Coronary artery (tissue), 2 donors: ENCODE results near the gene PEBP1.
A peak's percentile ranks its signal among the peaks of the same experiment; 100 is the strongest.

Experiments
- DNase-seq: peaks from one replicate; pipeline ENCODE4 v3.0.0-alpha.2; 2017; ENCODE audit warnings: low spot score
- H3K27ac ChIP-seq, 2 donors: fragments of 200-600 bp; sonication (generic); one replicate each; pipeline ENCODE4 v1.5.1; 2016 to 2019
- H3K4me3 ChIP-seq: fragments of 200-600 bp; sonication (generic); 2 replicates; pipeline ENCODE4 v1.5.1; 2016; ENCODE audit warnings: mild to moderate bottlenecking, moderate library complexity
- TF ChIP-seq, protein P1 (sequence below): fragments of 200-600 bp; sonication (generic); IDR thresholded peaks from one replicate; pipeline ENCODE4 v1.5.1; 2019; ENCODE audit warnings: antibody characterized with exemption

Gene PEBP1

DNA sequence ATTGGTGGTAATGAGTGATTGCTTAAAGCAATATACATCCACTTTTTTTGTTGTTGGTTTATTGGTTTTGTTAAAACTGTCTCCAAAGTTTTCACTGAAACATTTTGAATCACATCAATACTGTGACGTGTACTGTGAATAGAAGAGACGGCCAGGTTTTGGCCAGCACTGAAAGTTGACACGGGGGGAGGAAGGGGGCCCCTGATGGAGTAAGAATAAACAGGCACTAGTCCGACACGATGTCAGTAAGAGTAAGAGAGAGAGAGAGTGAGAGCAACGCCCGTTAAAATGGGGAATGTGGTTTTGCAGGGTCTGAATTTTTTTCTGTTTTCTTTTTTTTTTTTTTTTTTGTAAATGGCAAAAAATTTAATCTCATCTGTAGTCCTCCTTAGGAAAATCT lies 14.7 kb downstream of the PEBP1 start:
- Histone ChIP-seq H3K4me3 (no peak overlapping the region), H3K27ac (no peak overlapping the region)
- DNase-seq: no peak
- TF ChIP-seq, protein P1, sequence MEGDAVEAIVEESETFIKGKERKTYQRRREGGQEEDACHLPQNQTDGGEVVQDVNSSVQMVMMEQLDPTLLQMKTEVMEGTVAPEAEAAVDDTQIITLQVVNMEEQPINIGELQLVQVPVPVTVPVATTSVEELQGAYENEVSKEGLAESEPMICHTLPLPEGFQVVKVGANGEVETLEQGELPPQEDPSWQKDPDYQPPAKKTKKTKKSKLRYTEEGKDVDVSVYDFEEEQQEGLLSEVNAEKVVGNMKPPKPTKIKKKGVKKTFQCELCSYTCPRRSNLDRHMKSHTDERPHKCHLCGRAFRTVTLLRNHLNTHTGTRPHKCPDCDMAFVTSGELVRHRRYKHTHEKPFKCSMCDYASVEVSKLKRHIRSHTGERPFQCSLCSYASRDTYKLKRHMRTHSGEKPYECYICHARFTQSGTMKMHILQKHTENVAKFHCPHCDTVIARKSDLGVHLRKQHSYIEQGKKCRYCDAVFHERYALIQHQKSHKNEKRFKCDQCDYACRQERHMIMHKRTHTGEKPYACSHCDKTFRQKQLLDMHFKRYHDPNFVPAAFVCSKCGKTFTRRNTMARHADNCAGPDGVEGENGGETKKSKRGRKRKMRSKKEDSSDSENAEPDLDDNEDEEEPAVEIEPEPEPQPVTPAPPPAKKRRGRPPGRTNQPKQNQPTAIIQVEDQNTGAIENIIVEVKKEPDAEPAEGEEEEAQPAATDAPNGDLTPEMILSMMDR: no peak

DNA sequence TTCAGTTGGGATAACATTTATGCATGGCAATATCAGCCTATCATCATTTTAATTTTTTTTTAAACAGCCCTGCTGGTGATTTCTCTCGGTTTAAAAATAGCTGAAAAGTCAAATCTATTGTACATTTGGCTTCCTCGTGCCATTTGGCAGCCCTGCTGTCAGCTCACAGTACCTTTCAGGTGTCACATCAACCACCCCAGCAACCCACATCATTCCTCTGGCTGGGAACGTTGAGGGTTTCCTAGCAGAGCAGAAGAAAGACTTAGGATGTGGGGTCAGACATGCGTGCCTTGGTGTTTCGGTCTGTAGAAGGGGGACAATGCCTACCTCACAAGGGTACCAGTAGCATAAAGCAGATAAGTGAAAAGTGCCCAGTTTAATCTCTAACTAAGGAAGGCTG lies 15.8 kb downstream of the PEBP1 start:
- no peak overlapping the region for H3K27ac ChIP-seq
- no peak overlapping the region for H3K4me3 ChIP-seq
- TF ChIP-seq, protein P1: no peak
- DNase-seq: no peak

DNA sequence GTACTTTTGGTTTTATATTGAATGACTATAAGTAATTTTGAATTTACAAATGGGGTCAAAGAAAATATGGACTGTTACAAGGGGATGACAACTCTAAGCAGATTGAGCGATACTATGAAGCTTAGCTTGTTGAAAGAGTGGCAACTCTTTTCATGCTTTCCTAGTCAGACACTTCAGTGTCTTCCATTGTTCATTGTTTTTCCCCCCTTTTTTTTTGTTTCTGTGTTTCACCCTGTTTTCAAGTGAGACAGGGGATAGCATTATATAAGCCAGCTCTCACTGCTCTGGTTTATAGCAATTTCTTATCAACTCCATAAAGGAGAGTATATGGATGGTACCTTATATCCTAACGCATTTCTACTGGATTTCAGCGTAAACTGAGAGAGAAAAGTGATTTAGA lies 24.6 kb downstream of the PEBP1 start:
- no peak for DNase-seq
- Histone ChIP-seq H3K27ac (no peak overlapping the region), H3K4me3 (no peak overlapping the region)
- TF ChIP-seq, protein P1: no peak

DNA sequence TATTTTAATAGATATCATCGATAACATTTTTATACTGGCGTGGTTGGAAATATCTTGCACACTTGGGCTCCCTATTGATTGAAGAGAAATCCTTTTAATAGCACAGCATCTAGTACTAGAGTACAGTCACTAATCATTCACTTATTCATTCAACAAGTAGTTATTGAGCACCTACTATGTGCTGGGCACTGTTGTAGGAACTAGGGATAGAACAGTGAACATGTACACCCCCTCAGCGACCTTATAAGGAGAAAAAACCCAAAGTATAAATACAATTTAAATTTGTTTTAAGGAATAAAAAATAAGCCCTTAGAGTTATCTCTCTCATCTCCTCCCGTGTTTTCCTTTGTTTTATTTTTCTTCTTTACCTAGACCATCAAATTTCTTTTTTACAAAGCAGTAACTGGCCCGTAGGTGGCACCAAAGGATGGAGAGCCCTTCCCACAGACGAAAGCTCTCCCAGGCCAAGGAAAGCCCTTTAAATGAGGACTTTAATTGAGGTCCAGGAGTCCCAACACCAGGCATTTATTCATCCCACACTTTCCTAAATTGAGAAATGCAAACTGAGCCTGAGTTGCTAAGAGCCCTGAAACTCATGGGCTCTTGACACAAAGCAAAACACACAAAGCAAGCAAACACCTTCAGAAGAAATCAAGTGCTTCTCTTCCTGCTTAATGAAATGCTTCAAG lies 29.0 kb downstream of the PEBP1 start:
- Histone ChIP-seq H3K27ac (no peak overlapping the region), H3K4me3 (no peak overlapping the region)
- TF ChIP-seq, protein P1: peak; percentile 13
- DNase-seq: no peak

DNA sequence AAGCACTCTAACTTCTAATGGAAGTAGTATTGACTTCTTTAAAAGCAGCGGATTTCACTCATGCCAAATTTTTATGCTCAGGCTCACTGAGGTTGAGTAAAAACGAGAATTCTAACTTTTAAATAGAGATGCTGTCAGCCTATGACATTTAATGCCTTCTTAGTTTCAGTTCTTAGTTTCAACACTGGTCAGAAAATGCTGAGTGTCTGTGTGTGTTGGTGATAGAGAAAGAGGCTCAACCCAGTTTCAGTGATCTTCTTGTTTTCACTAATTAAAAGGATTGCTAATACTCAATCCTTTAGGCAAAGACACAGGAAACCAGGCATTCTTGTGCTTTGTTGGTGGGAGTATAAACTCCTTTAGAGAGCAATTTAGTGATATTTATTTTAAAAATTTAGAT lies 31.0 kb downstream of the PEBP1 start:
- H3K4me3 ChIP-seq: no peak overlapping the region
- TF ChIP-seq, protein P1: no peak
- no peak overlapping the region for H3K27ac ChIP-seq
- no peak for DNase-seq

DNA sequence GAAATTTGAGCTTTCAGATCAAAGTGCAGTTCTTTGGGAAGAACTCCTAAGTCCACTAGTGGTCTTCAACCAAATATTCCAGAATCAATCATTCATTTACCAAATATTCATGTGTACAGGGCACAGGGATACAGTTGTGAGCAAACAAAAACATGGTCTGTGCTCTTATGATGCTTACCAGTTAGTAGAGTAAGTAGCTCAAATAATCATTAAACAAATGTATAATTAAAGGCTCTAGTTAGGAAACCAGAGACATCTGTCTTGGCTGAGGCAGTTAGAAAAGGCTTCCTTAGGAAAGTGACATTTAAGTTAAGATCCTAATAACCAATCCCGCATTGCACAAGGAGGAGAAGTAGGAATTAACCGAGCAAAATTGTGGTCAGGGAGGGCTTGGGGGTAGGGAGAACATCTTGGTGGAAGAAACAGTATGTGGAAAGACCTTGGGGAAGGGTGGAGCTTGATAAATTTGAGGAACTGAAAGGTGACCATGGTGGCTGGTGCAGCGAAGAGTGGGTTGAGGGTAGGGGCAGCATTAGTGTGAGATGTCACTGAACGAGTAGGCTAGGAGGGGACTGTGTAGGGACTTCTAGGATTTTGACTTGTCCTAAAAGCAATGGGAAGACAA lies 40.0 kb downstream of the PEBP1 start:
- TF ChIP-seq, protein P1: no peak
- Histone ChIP-seq H3K4me3 (no peak overlapping the region), H3K27ac (no peak overlapping the region)
- no peak for DNase-seq

DNA sequence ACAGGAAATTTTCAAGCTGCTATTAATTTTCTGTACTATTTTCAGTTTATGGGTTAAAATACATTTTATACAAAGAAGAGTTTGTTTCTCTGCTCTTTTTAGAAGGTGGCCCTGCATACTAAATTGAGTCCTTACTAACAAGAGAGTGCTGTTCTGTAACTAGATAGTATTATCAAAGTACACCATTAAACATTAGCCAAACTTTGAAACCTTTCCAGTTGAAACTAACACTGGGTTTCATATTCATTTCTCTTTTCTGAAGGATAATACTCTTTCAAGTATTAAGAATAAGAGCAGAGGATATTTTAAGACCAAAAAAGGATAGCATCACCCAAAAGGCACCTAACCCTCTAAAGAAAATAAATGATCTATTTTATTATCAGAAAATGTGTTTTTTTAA lies 47.2 kb downstream of the PEBP1 start:
- TF ChIP-seq, protein P1: no peak
- DNase-seq: no peak
- Histone ChIP-seq H3K4me3 (no peak overlapping the region), H3K27ac (no peak overlapping the region)
